Stromal cell of bone marrow (primary cell): Measurements from ENCODE around the gene SEPTIN8.

Experiments used
- DNase-seq: peaks from one replicate; pipeline ENCODE4 v3.0.0-alpha.2; 2012; ENCODE audit warnings: low read depth

SEPTIN8 gene

DNA sequence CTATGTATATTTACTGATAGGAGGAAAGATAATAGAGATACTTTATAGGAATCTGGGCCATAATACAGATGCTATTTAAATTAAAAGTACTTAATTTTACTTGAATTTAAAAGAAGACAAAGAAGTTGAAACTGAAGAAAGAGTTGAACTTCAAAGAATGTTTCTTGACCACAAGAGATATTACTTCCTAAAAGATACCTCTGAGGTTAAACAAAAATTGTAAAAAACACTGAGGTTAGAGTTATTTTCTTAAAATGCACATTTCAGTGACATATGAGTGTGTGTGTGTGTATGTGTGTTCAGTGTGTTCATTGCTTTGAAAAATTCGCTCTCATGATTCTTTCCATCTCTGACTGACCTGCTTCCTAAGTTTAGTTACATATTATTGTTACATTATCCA, 3.5 kb upstream of the SEPTIN8 start:
- no peak for DNase-seq

GRCh38 chr5:132779961-132780360, 2.9 kb upstream of the SEPTIN8 start:
- DNase-seq, result no peak

GRCh38 chr5:132778856-132779255, 1.8 kb upstream of the SEPTIN8 start:
- no peak for DNase-seq

- DNase-seq, result no peak
These were observed 1.1 kb upstream of the SEPTIN8 start for GRCh38 chr5:132778129-132778528.

DNA sequence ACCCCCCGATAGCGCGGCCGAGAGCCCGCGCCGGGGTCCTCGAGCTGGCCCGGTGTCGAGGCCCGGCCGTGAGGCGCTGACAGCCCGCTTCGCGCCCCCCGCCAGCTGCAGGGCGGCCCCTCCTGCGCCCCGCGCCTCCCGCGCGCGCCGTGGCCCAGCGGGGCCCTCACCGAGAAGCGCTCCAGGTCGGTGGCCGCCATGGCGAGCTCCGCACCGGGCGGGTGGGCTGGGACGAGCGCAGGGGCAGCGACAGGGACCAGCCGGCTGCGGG, 166 bp downstream of the SEPTIN8 start:
- DNase-seq, result no peak

- no peak for DNase-seq
These were observed 705 bp downstream of the SEPTIN8 start for GRCh38 chr5:132776131-132776937.

- DNase-seq, result no peak
These were observed 1.5 kb downstream of the SEPTIN8 start for GRCh38 chr5:132775476-132775961.

DNA sequence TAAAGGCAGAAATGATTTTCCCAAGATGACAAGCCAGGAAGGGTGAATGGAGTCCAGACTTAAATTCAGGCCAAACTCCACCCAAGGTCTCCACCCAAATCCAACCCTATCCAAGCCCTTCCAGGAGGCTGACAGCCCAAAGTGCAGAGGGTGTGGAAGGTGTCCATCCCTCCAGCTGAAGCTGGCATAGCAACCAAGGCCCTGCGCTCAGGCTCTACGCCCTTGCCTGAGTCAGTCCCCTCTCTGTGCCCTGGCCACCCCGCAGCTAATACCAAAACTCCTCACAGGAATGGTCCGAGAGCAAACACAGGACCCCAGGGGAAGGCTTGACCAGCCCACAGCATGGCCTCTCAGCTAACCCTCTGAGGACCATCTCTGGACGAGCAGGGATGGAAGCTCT, 2.1 kb downstream of the SEPTIN8 start:
- no peak for DNase-seq

DNA sequence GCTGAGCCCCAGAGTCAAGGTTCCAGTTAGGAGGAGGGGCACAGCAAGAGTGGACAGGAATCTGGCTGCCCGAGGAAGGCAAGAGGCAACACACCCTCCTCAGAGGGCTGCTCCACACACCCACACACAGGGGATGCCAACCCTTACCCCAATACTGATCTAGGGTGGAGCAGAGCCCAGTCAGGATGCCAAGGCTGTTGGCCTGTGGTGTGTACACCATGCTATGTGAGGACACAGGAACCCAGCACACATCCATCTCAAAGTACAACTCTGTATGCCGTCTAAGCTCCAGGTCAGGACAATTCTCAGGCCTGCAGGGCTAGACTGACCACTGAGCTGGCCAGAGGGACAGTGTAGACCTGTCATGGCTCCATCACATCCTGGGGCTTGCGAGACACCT, 2.6 kb downstream of the SEPTIN8 start:
- DNase-seq, result no peak

DNA sequence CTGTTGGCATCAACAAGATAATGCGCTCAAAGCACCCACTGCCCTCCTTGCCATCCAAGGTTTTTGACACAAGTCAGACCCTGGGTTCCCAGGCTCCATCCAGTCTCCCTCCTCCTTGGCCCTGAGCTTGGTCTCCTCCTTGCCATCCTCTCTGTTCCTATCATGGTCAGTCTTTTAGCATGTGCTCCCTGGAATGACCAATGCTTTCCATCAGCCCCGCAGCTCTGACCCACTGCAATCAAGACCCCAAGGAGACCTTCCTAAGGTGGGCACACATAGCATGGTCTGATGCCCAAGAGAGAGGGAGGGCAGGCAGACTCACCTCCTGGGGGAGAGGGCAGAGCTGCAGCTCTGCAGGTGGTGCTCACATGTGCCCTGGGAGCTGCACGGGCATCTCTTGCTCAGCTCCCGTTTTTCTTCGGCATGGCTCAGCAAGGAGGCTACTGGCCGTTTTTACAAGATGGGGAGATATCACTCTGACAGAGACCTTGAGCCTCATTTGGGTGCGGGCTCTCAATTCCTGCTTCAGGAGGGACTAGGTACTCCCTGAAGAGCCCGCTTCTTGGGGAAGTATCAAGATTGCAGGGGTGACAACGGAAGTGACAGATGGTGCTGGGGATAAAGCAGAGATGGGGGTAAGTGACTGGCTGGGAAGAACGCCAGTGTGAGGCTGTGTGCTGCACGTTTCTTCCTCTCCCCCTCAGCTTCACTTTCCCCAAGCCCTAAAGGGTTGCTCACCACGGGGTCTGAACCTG, 3.3 kb downstream of the SEPTIN8 start:
- DNase-seq, result no peak

DNA sequence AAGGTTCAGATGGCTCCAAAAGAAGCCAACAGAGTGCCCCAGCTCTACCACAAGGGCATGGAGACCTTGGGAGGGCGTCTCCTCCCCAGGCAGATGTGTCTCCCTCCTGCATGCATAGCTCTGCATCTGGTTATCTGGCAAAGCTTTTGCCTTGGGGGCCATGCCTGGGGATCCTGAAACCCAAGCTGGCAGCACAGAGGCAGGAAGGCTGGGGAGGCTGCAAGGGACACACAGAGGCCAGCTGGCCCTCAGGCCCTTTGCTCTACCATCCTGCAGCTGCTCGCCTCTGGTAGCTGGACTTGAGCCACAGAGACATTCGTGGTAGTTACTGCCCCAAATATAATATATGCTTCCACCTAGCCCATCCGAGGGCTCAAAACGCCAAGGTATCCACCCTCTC, 3.9 kb downstream of the SEPTIN8 start:
- no peak for DNase-seq

- no peak for DNase-seq
These were observed 4.6 kb downstream of the SEPTIN8 start for GRCh38 chr5:132772291-132773070.

DNA sequence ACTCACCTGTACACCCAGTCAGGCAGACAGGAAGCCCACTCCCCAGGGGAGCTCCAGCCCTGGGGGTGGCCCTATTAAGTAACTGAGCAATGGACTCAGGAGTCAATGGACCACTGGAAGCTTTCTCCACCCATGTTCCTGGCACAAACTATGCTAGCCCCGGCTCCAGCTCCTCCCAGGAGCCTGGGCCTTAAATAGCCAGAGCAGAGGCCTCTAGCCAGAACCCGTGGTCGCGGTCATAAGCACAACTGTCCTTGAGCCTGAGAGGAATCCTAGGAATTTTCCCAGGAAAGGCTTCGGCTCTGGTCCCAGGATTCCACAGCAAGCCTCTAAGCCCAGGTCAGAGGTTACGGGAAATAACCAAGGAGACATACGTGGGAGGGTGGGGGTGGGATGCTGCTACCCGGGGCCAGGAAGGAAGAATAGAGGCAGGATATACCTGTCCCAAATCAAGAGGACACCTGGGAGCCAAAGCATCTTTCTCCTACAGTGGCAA, 5.5 kb downstream of the SEPTIN8 start:
- DNase-seq, result no peak

DNA sequence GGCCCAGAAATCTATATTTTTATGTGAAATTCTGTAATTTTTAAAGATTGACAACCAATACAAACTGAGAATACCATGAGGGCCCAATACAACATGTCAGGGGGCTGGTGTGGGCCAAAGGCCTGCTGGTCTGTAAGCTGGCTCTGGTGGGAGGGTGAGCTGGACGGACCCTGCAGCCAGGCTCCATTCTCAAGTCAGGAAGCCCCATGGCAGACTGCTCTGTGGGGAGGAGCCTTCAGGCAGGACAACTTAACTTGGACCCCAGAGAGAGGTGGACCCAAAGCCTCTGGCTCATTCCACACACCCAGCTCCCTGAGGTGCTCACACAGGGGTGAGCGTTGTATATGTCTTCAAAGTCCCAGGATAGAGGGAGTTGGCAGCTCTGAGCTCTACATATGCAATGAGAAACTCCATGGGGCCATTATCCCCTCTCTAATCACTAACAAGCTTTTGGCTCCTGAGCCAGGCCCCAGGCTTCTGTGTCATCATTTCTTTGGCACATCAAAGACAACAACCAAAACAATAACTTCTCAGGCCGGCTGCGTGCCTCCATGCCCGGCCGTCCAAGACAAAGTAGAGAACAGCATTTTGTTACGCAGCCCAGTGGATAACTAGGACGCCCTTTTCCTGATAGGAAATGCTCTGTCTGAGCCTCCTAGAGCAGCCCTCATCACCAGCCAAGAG, 6.4 kb downstream of the SEPTIN8 start:
- no peak for DNase-seq

DNA sequence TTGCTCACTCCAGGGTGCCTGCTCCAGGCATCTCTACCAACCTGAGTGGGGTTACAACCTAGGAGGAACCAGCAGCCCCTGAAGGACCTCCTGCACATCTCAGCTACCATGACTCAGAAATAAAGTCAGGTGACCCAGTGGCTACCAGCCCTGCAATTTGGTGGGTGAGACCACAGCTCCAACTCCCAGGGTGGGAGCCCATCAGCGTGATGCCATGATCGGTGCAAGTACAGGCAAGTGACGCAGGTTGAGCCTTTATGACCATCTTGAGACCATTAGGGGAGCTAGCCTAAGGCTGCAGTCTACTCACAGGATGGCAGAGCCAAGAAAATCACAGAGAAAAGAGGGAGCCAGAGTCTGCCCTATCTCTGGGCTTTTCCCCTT, 8.6 kb downstream of the SEPTIN8 start:
- DNase-seq, result no peak

DNA sequence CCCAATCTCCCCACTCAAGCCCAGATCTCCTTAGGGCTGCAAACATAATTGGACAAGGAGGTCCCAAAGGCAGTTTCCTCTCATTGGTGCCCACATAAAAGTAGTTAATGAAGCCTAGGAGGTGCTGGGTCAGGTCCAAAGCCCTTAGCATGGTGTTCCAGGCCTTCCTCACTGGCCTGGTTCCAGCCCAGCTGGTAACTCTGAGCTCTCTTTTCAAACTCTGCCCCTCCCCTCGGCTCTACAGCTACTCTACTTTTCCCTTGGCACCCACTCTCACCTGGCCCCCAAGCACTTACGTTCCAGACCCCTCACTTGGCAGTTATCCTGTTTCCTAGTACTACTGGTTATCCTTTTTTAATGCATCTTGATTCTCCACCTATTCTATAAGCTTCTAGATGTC, 9.9 kb downstream of the SEPTIN8 start:
- no peak for DNase-seq

DNA sequence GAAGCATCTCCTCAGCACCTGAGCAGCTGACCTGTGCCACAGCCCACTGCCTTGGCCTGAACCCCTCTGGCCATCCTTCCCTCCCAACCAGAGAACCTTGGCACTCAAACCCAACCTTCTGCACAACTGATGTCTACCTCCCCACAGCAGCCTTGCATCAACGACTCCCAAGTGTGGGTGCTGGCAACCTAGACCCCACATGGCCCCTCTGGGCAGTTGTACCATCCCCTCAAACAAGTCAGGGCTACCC, 10.3 kb downstream of the SEPTIN8 start:
- DNase-seq, result no peak

DNA sequence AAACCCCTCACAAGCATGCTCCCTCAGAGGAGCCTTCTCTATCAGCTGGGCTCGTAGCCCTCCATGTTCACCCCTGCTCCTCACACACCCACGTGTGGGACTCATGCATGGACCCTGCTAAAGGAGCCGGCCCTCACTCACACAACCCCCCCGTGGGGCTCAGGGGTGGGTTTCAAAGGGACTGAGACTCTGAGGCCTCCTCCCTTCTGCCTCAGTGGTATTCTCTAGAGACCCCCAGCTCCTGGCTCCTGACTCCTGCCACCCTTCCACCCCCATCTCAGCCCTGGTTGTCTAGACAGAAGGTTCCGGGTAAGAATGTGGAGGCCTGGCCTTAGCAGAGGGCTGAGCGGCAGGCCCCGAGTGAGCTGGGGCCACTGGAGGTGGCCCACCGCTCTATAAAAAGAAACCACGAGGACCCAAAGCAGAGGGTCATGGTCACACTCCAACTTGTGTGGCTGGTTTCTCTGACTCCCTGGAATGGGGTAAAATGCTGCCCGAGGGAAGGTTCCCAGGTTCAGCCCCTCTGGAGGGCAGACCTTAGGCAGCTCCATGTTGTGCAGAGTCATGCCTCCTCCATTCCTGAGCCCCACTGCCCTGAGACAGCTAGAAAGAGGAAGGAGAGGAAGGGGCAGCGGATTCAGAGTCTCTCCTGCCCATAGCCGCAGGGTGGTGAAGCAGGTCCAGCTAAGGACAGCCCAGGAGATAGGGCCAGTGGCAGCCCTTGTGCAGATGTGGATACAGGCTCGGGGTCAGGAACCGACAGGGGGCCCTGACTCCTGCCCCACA, 10.8 kb downstream of the SEPTIN8 start:
- no peak for DNase-seq

DNA sequence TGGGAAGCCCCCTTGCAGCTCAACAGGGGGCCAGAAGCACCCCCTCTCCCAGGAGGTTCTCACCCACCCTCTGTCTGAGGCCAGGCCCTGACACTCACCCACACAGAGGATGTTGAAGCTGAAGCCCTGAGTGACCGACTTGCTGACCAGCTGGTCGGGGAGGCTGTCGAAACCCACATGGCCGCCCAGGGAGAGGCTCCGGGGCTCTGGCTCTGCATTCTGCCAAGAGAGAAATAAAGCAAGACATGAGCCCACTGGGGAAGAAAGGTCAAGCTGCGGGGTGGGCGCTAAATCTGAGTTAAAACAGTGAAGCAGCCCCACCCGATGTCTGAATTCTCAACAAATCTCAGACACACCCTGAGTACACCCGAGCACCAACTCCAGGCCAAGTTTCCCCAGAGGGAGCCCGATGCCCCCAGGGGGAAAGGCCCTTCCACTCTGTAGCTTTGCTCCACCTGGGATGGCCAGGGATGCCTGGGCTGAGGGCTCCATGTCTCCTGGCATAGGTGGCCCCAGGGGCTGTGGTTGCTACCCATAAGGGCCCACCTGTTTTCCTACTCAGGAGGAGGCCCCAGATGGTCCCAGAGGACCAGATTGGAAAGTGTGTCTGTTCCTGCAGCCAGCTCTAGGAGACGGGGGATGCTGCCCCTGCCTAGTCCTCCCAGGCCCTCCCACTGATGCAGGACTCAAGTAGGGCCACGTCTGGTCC, 11.6 kb downstream of the SEPTIN8 start:
- DNase-seq, result no peak

GRCh38 chr5:132764671-132765238, 12.3 kb downstream of the SEPTIN8 start:
- no peak for DNase-seq

DNA sequence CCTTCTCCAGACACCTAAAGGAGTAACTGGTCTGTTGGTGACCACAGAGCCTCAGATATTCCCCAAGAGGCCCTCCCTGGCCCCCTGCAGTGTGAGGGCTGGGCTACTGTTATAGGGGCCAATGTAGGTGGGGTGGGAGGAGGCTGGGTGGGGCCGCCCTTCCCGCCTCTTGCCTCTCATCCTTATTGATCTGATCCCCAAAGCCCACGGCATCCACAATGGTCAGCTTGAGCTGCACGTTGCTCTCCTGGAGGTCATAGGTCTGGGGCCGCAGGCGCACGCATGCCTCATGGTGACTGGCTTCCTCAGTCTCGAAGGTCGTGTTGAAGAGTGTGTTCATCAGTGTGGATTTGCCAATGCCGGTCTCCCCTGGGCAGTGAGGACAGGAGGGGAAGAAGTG, 13.0 kb downstream of the SEPTIN8 start:
- no peak for DNase-seq
